ENCODE results near the gene SINHCAF. TPM values are rescaled to one million over a fixed set of nuclear protein-coding genes. Genes with fewer than 3 reads are reported as not detected.

SINHCAF gene
- total and polyA plus RNA-seq, 4 donors = 23.4 to 67.0 (median 33.8) TPM

- Histone ChIP-seq H3K4me1 (ENCODE audit: control insufficient read depth in 5 of 5, insufficient read depth in 5 of 5, low read length in 5 of 5) (peaks cover 0 to 5% (median 0%) of the 10 kb centered on the region in 5 donors), H3K9me3 (ENCODE audit: control insufficient read depth in 4 of 4, insufficient read depth in 3 of 4, low read length in 3 of 4) (peaks cover 0 to 3% (median 0%) of the 10 kb centered on the region in 4 donors), H3K27me3 (ENCODE audit: control insufficient read depth in 3 of 3, insufficient read depth in 3 of 3, low read length in 2 of 3) (no peaks in the 10 kb centered on the region), H3K27ac (ENCODE audit: low read depth in 1 of 2, low read length in 1 of 2) (no peak overlapping the region), H3K36me3 (ENCODE audit: control insufficient read depth in 4 of 4, insufficient read depth in 4 of 4, low read length in 4 of 4) (no peaks in the 10 kb centered on the region), H3K9ac (ENCODE audit: insufficient read depth in 1 of 2, low read length in 2 of 2) (no peak overlapping the region), H3K4me3 (no peak overlapping the region)
- ATAC-seq (ENCODE audit: insufficient read depth, low FRiP score) = no peak
- TF ChIP-seq, protein P1, sequence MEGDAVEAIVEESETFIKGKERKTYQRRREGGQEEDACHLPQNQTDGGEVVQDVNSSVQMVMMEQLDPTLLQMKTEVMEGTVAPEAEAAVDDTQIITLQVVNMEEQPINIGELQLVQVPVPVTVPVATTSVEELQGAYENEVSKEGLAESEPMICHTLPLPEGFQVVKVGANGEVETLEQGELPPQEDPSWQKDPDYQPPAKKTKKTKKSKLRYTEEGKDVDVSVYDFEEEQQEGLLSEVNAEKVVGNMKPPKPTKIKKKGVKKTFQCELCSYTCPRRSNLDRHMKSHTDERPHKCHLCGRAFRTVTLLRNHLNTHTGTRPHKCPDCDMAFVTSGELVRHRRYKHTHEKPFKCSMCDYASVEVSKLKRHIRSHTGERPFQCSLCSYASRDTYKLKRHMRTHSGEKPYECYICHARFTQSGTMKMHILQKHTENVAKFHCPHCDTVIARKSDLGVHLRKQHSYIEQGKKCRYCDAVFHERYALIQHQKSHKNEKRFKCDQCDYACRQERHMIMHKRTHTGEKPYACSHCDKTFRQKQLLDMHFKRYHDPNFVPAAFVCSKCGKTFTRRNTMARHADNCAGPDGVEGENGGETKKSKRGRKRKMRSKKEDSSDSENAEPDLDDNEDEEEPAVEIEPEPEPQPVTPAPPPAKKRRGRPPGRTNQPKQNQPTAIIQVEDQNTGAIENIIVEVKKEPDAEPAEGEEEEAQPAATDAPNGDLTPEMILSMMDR (IDR thresholded peaks at IDR 0.05; ENCODE audit: control extremely low read depth, extremely low read depth) = no peak
- peak; percentile 16 to 49 (median 33) for DNase-seq
- WGBS, 2 donors = 11 to 34% methylated on average over 6 of the region's 6 CpGs
Observed at GRCh38 chr12:31362759-31363415, 36.9 kb upstream of the SINHCAF start.

GRCh38 chr12:31362115-31362758 lies 36.3 kb upstream of the SINHCAF start:
- WGBS, 2 donors = 41 to 58% methylated on average over 13 of the region's 13 CpGs
- Histone ChIP-seq H3K27ac (ENCODE audit: low read depth in 1 of 2, low read length in 1 of 2) (no peak overlapping the region), H3K4me3 (no peak overlapping the region), H3K4me1 (ENCODE audit: control insufficient read depth in 5 of 5, insufficient read depth in 5 of 5, low read length in 5 of 5) (peaks cover 0 to 5% (median 0%) of the 10 kb centered on the region in 5 donors), H3K9me3 (ENCODE audit: control insufficient read depth in 4 of 4, insufficient read depth in 3 of 4, low read length in 3 of 4) (peaks cover 0 to 3% (median 0%) of the 10 kb centered on the region in 4 donors), H3K36me3 (ENCODE audit: control insufficient read depth in 4 of 4, insufficient read depth in 4 of 4, low read length in 4 of 4) (no peaks in the 10 kb centered on the region), H3K27me3 (ENCODE audit: control insufficient read depth in 3 of 3, insufficient read depth in 3 of 3, low read length in 2 of 3) (no peaks in the 10 kb centered on the region), H3K9ac (ENCODE audit: insufficient read depth in 1 of 2, low read length in 2 of 2) (no peak overlapping the region)
- no peak for ATAC-seq (ENCODE audit: insufficient read depth, low FRiP score)
- DNase-seq = no peak
- TF ChIP-seq, protein P1 (IDR thresholded peaks at IDR 0.05; ENCODE audit: control extremely low read depth, extremely low read depth) = no peak

GRCh38 chr12:31361730-31362114 lies 35.8 kb upstream of the SINHCAF start:
- Histone ChIP-seq H3K9me3 (ENCODE audit: control insufficient read depth in 4 of 4, insufficient read depth in 3 of 4, low read length in 3 of 4) (peaks cover 0 to 3% (median 0%) of the 10 kb centered on the region in 4 donors), H3K4me1 (ENCODE audit: control insufficient read depth in 5 of 5, insufficient read depth in 5 of 5, low read length in 5 of 5) (peaks cover 0 to 5% (median 0%) of the 10 kb centered on the region in 5 donors), H3K27me3 (ENCODE audit: control insufficient read depth in 3 of 3, insufficient read depth in 3 of 3, low read length in 2 of 3) (no peaks in the 10 kb centered on the region), H3K27ac (ENCODE audit: low read depth in 1 of 2, low read length in 1 of 2) (no peak overlapping the region), H3K9ac (ENCODE audit: insufficient read depth in 1 of 2, low read length in 2 of 2) (no peak overlapping the region), H3K36me3 (ENCODE audit: control insufficient read depth in 4 of 4, insufficient read depth in 4 of 4, low read length in 4 of 4) (no peaks in the 10 kb centered on the region), H3K4me3 (no peak overlapping the region)
- DNase-seq (no peak), ATAC-seq (ENCODE audit: insufficient read depth, low FRiP score) (no peak)
- TF ChIP-seq, protein P1 (IDR thresholded peaks at IDR 0.05; ENCODE audit: control extremely low read depth, extremely low read depth) = no peak
- WGBS, 2 donors = 94 to 97% methylated on average over 14 of the region's 14 CpGs
